ENCODE data around the gene BCL11B. TPM values are rescaled to one million over a fixed set of nuclear protein-coding genes. Genes with fewer than 3 reads are reported as not detected.

The BCL11B gene
- total and polyA plus RNA-seq, 2 of the 8 experiments (the other 6 are each of a cell fraction or from before 2014, with no cell fraction given): 0.63 to 5.9 TPM

DNA sequence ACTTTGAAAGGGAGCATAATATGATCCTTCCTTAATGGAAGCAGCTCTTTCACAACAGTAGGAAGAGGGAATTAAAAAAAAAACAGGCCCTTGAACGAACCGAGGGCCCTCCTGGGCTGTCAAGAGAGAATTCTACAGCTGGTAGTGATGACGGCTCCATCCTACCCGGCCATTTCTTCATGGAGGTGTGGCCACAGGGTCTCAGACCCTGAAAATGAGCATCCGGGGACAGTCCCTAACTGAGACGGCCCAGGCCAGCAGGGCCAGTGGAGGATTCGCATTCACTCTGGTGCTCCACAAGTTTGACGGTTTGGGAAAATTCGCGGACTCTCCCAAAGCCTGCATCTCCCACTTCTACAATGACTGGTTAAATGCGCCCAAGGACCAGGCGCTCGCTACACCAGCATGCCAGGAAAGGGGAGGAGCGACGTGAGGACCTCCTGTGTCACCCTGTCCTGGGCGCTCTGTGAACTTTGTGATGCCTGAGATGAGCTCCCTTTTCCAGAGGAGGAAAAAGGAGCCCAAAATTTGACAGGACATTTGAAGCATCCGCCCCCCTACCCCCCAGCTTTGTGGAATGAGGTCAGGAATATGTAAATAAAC lies 66.8 kb downstream of the BCL11B start:
- no peaks in the 10 kb centered on the region for H3K23me2 ChIP-seq (ENCODE audit: low read depth, low read length)
- no peak overlapping the region for H3K27ac ChIP-seq (ENCODE audit: low read depth, low read length)
- H4K91ac ChIP-seq (replicated peaks; ENCODE audit: insufficient read length, low read length): no peak overlapping the region
- H2BK12ac ChIP-seq (ENCODE audit: low read depth, low read length): no peak overlapping the region
- no peak overlapping the region for H2AK5ac ChIP-seq (ENCODE audit: low read depth, low read length)
- H3K4me1 ChIP-seq (replicated peaks in 1 of 4; ENCODE audit: control insufficient read depth in 3 of 4, insufficient read depth in 4 of 4, low read length in 3 of 4): peaks cover 0 to 15% (median under 1%) of the 10 kb centered on the region in 4 experiments; a peak in 2 of 7 replicates
- no peak overlapping the region for H2BK20ac ChIP-seq (ENCODE audit: low read length)
- no peaks in the 10 kb centered on the region for H3K36me3 ChIP-seq (ENCODE audit: control insufficient read depth in 2 of 4, insufficient read depth in 4 of 4, low read length in 3 of 4)
- H2AFZ ChIP-seq (ENCODE audit: low read length): no peak overlapping the region
- H4K5ac ChIP-seq (ENCODE audit: insufficient read length, low read depth, low read length): no peak overlapping the region
- no peak overlapping the region for H3K9ac ChIP-seq (replicated peaks in 1 of 4; ENCODE audit: extremely low read depth in 1 of 4, low read depth in 3 of 4, low read length in 3 of 4)
- FAIRE-seq (no peak), DNase-seq (ENCODE audit: low read depth in 1 of 2, low spot score in 2 of 2) (no peak)
- no peaks in the 10 kb centered on the region for H3K27me3 ChIP-seq (replicated peaks in 1 of 4; ENCODE audit: control insufficient read depth in 3 of 4, extremely low read depth in 1 of 4, insufficient read depth in 3 of 4, low read length in 3 of 4)
- H3K4me3 ChIP-seq (ENCODE audit: extremely low read depth in 1 of 4, insufficient read depth in 2 of 4, low read depth in 3 of 4, low read length in 4 of 4): no peak overlapping the region
- H4K20me1 ChIP-seq (replicated peaks in 1 of 2; ENCODE audit: control insufficient read depth in 1 of 2, insufficient read depth in 2 of 2, low read length in 2 of 2): peaks cover 0 to 1% of the 10 kb centered on the region in 2 experiments
- no peak overlapping the region for H3K18ac ChIP-seq (ENCODE audit: extremely low read depth, low read length)
- H3K9me3 ChIP-seq (ENCODE audit: insufficient read depth in 2 of 2, low read depth in 1 of 2, low read length in 1 of 2): no peaks in the 10 kb centered on the region
- ChIA-PET CTCF (ENCODE audit: partially characterized antibody) (interaction anchor here (0.7 to 3.7 kb wide), 9 partner anchors 9 to 396 kb away, joined by 3 to 15 read pairs (median 4); partner anchors contain the start of gene BCL11B), POLR2A (ENCODE audit: partially characterized antibody) (no interaction called here)
- H3K14ac ChIP-seq (ENCODE audit: insufficient read length): no peak overlapping the region
- no peak overlapping the region for H3K23ac ChIP-seq (ENCODE audit: insufficient read length)
- no peak overlapping the region for H4K8ac ChIP-seq (ENCODE audit: extremely low read depth, insufficient read depth, low read length)
- H3K4ac ChIP-seq (replicated peaks; ENCODE audit: insufficient read length, low read depth, low read length): no peak overlapping the region
- no peak overlapping the region for H2BK120ac ChIP-seq (replicated peaks; ENCODE audit: low read depth, low read length)
- H3K4me2 ChIP-seq (ENCODE audit: insufficient read depth in 1 of 2, low read depth in 2 of 2, low read length in 2 of 2): no peak overlapping the region
- TF ChIP-seq HDAC2 (IDR thresholded peaks at IDR 0.05; ENCODE audit: borderline replicate concordance in 1 of 2, low read depth in 2 of 2, low read length in 2 of 2): no peak
- H3K56ac ChIP-seq (replicated peaks; ENCODE audit: insufficient read length, low read depth, low read length): no peak overlapping the region
- no peak overlapping the region for H2BK15ac ChIP-seq (ENCODE audit: low read length)
- WGBS, 2 experiments (ENCODE audit: extremely low coverage in 1 of 2, insufficient coverage in 1 of 2, insufficient read length in 1 of 2, insufficient replicate concordance in 2 of 2, low coverage in 1 of 2, low lambda C conversion rate in 2 of 2, missing lambda C conversion rate in 1 of 2): 93% methylated on average over 15 of the region's 17 CpGs; no CpG with 5 or more reads in 1 of the 2 experiments
- peaks cover 11% of the 10 kb centered on the region for H3K79me1 ChIP-seq (ENCODE audit: low read depth, low read length)
- peaks cover 0 to 8% of the 10 kb centered on the region in 2 experiments; a peak in 2 of 4 replicates for H3K79me2 ChIP-seq (ENCODE audit: control insufficient read depth in 1 of 2, insufficient read depth in 2 of 2, low read length in 2 of 2)
- H2BK5ac ChIP-seq (ENCODE audit: low read depth, low read length): no peak overlapping the region

All from H1 (cell line).